HCT116 (cell line): ENCODE data around the gene CBFA2T3. TPM values are rescaled to one million over a fixed set of nuclear protein-coding genes. Genes with fewer than 3 reads are reported as not detected.
A peak's percentile ranks its signal among the peaks of the same experiment; 100 is the strongest.

Source experiments
- ATAC-seq: fragments of 200-7000 bp; cut with Tn5 transposase; 2 replicates; pipeline ENCODE4 v1.9.1; 2020; ENCODE audit warnings: mild to moderate bottlenecking, moderate library complexity
- BruUV-seq: library from RNA; stranded (reverse); fragments of 400-500 nt; replicated peaks from 2 replicates; lab custom pipeline; 2021; lab: Mats Ljungman, UMichigan
- CTCF ChIA-PET: fragments of 300-600 bp; sonication (Branson Sonifier 250); formaldehyde crosslinking; loops from one replicate; lab custom pipeline; 2021; ENCODE audit warnings: antibody characterized with exemption; lab: Charles Lee
- POLR2A ChIA-PET: fragments of 300-600, 350-600 bp; sonication (Branson Sonifier 250); formaldehyde crosslinking; loops from one replicate; lab custom pipeline; 2021; ENCODE audit warnings: antibody characterized with exemption; lab: Charles Lee
- RAD21 ChIA-PET, 2 experiments: fragments of 300-600 bp; sonication (Branson Sonifier 250); formaldehyde crosslinking; loops; one replicate each; lab custom pipeline; 2023; ENCODE audit warnings: low total read pairs in 2 of 2; ENCODE audit not compliant: uncharacterized antibody in 2 of 2, unreplicated experiment in 2 of 2, low non-redundant PET in 1 of 2; lab: Charles Lee
- DNase-seq: peaks from one replicate; pipeline ENCODE4 v3.0.0-alpha.2; 2010; ENCODE audit warnings: low read depth, low spot score
- H2AFZ ChIP-seq: fragments of 200-600 bp; shearing (Covaris generic), sonication (generic); 2 replicates; pipeline ENCODE4 v1.6.1; 2017; ENCODE audit warnings: low read depth, mixed run types, mixed read lengths, antibody characterized with exemption, low read length; ENCODE audit not compliant: poor library complexity, severe bottlenecking
- H3K27ac ChIP-seq: 2 replicates; pipeline ENCODE4 v1.5.1; 2012; ENCODE audit warnings: low read depth, low read length
- H3K27me3 ChIP-seq: fragments of 200-600 bp; sonication (generic); 2 replicates; pipeline ENCODE4 v1.6.1; 2016; ENCODE audit warnings: mixed run types, low read length, mixed read lengths; ENCODE audit not compliant: insufficient read depth
- H3K36me3 ChIP-seq, 2 experiments: fragments of 200-500 bp in 1 of 2; fragments of 200-600 bp in 1 of 2; sonication (Bioruptor generic) in 1 of 2; sonication (generic) in 1 of 2; 2 replicates each; pipeline versions ENCODE4 v1.5.1 to v1.6.1; 2014 to 2016; ENCODE audit warnings: low read length in 2 of 2, inconsistent platforms in 1 of 2, mixed read lengths in 1 of 2, mixed run types in 1 of 2; ENCODE audit not compliant: insufficient read depth in 2 of 2, control insufficient read depth in 1 of 2
- H3K4me1 ChIP-seq, 2 experiments: fragments of 200-600 bp in 1 of 2; sonication (generic) in 1 of 2; 2 replicates each; pipeline versions ENCODE4 v1.5.1 to v1.6.1; 2012 to 2017; ENCODE audit warnings: low read length in 2 of 2, inconsistent platforms in 1 of 2, mild to moderate bottlenecking in 1 of 2, mixed read lengths in 1 of 2, mixed run types in 1 of 2, moderate library complexity in 1 of 2; ENCODE audit not compliant: insufficient read depth in 2 of 2, control insufficient read depth in 1 of 2
- H3K4me2 ChIP-seq: fragments of 200-600 bp; sonication (generic); 2 replicates; pipeline ENCODE4 v1.6.1; 2017; ENCODE audit warnings: mixed run types, low read length, mixed read lengths
- H3K4me3 ChIP-seq, 2 experiments: fragments of 200-600 bp in 1 of 2; sonication (generic) in 1 of 2; replicated peaks in 1 of 2; 2 replicates each; pipeline ENCODE4 v1.5.1; 2011 to 2016; ENCODE audit warnings: low read length in 2 of 2, control low read depth in 1 of 2, low read depth in 1 of 2, mild to moderate bottlenecking in 1 of 2, mixed read lengths in 1 of 2, mixed run types in 1 of 2
- H3K79me2 ChIP-seq: fragments of 200-600 bp; sonication (generic); 2 replicates; pipeline ENCODE4 v1.6.1; 2017; ENCODE audit warnings: mild to moderate bottlenecking, mixed run types, low read length, moderate library complexity, mixed read lengths; ENCODE audit not compliant: insufficient read depth
- H3K9ac ChIP-seq: fragments of 200-600 bp; sonication (generic); 2 replicates; pipeline ENCODE4 v1.6.1; 2016; ENCODE audit warnings: low read length, mixed read lengths
- H3K9me2 ChIP-seq: fragments of 200-600 bp; sonication (generic), shearing (Covaris generic); 2 replicates; pipeline ENCODE4 v1.6.1; 2017; ENCODE audit warnings: mixed run types, mild to moderate bottlenecking, moderate library complexity; ENCODE audit not compliant: insufficient read depth
- H3K9me3 ChIP-seq, 2 experiments: fragments of 200-500 bp in 1 of 2; fragments of 200-600 bp in 1 of 2; sonication (Bioruptor generic) in 1 of 2; sonication (generic) in 1 of 2; 2 replicates each; pipeline ENCODE4 v1.6.1; 2014 to 2017; ENCODE audit warnings: low read length in 2 of 2, mixed read lengths in 2 of 2, inconsistent platforms in 1 of 2, low read depth in 1 of 2, mild to moderate bottlenecking in 1 of 2, mixed run types in 1 of 2, moderate library complexity in 1 of 2; ENCODE audit not compliant: control insufficient read depth in 1 of 2, insufficient read depth in 1 of 2
- H4K20me1 ChIP-seq: fragments of 200-600 bp; sonication (generic), shearing (Covaris generic); 2 replicates; pipeline ENCODE4 v1.6.1; 2017; ENCODE audit warnings: mixed run types, mild to moderate bottlenecking, moderate library complexity; ENCODE audit not compliant: insufficient read depth
- CEBPB ChIP-seq: IDR thresholded peaks from 2 replicates; pipeline ENCODE4 v1.6.1; 2012; ENCODE audit warnings: low read depth
- EZH2phosphoT487 ChIP-seq: fragments of 200-600 bp; IDR thresholded peaks from 2 replicates; pipeline ENCODE4 v1.6.1; 2018; ENCODE audit warnings: antibody characterized with exemption, borderline replicate concordance
- POLR2A ChIP-seq: IDR thresholded peaks from 2 replicates; pipeline ENCODE4 v1.7.0; 2011; ENCODE audit warnings: borderline replicate concordance; ENCODE audit not compliant: insufficient read depth, insufficient read length; ENCODE audit errors: extremely low read depth
- POLR2AphosphoS5 ChIP-seq: IDR thresholded peaks from 2 replicates; pipeline ENCODE4 v1.6.1; 2011; ENCODE audit warnings: mild to moderate bottlenecking, low read depth, low read length, moderate library complexity
- REST ChIP-seq: IDR thresholded peaks from 2 replicates; pipeline ENCODE4 v1.6.1; 2012; ENCODE audit warnings: low read depth
- SIN3A ChIP-seq: IDR thresholded peaks from 2 replicates; pipeline ENCODE4 v1.6.1; 2012; ENCODE audit warnings: low read depth
- TCF7L2 ChIP-seq: IDR thresholded peaks from 2 replicates; pipeline ENCODE4 v1.7.0; 2011; ENCODE audit warnings: borderline replicate concordance, inconsistent platforms; ENCODE audit not compliant: insufficient read depth, insufficient read length; ENCODE audit errors: extremely low read depth
- YY1 ChIP-seq: IDR thresholded peaks from 2 replicates; pipeline ENCODE4 v1.6.1; 2011; ENCODE audit warnings: low read length, low read depth, moderate library complexity, mild to moderate bottlenecking; ENCODE audit not compliant: insufficient replicate concordance; ENCODE audit errors: extremely low read depth
- ZFX ChIP-seq: fragments of 450-650 bp; IDR thresholded peaks from 2 replicates; pipeline ENCODE4 v1.6.1; 2017
- intact Hi-C: fragments of 100-400 bp; cut with micrococcal nuclease; formaldehyde crosslinking; loops from 2 replicates; pipeline ENCODE4 v1.10.0; 2022
- total RNA-seq: library from RNA; stranded (reverse); gene quantifications from one replicate; pipeline ENCODE4 v1.2.1, GENCODE V29; 2021; ENCODE audit not compliant: unreplicated experiment
- TF ChIP-seq, protein P1 (sequence below), 3 experiments: fragments of 200-600 bp in 1 of 3; sonication (generic) in 1 of 3; IDR thresholded peaks in 2 of 3; conservative IDR thresholded peaks in 1 of 3; 2 replicates each; pipeline ENCODE4 v1.5.1; 2012 to 2017; ENCODE audit warnings: low read depth in 2 of 3, low read length in 2 of 3, antibody characterized with exemption in 1 of 3, borderline replicate concordance in 1 of 3, control low read depth in 1 of 3, mild to moderate bottlenecking in 1 of 3, mixed read lengths in 1 of 3, mixed run types in 1 of 3, moderate library complexity in 1 of 3; ENCODE audit not compliant: insufficient read depth in 1 of 3
- TF ChIP-seq, protein P2 (sequence below): IDR thresholded peaks from 2 replicates; pipeline ENCODE4 v1.6.1; 2011; ENCODE audit warnings: mild to moderate bottlenecking, low read length, moderate library complexity; ENCODE audit not compliant: insufficient replicate concordance; ENCODE audit errors: extremely low read depth

The CBFA2T3 gene
- total RNA-seq, 1 experiment from 2014 or later, result 19.1 TPM

DNA sequence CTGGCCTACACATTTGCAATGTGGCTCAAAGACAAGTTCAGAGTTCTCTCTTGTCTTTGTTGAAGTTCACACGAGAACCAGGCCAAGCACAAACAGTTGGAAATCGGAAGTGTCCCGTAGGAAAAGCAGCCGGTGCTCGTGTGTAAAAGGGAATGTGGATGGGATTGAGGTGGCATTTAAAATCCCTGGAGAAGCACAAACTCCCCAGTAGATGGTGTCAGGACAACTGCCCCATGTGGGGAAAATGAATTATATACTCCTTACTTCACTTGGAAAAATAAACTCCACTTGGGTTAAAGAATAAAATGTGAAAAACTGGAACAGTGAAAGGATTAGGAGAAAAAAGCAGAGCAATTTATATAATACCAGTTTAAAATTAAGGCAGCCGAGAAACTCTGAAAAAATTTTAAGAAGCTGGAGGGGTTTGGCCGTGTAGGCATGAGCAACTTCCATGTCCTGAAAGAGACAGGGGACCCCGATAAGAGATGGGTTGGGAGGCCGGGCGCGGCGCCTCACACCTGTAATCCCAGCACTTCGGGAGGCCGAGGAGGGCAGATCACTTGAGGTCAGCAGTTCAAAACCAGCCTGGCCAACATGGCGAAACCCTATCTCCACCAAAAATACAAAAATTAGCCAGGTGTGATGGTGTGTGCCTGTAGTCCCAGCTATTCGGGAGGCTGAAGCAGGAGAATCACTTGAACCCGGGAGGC lies 28.1 kb downstream of the CBFA2T3 start:
- POLR2A ChIA-PET, result no interaction called here
- Histone ChIP-seq H3K9me2 (no peaks in the 10 kb centered on the region), H3K9me3 (no peaks in the 10 kb centered on the region), H3K4me2 (no peak overlapping the region), H3K27ac (no peak overlapping the region), H3K9ac (no peak overlapping the region)
- BruUV-seq, result no TSS peak
- RAD21 ChIA-PET, result no interaction called here
- TF ChIP-seq POLR2AphosphoS5 (no peak), TCF7L2 (no peak)
- TF ChIP-seq, protein P1, sequence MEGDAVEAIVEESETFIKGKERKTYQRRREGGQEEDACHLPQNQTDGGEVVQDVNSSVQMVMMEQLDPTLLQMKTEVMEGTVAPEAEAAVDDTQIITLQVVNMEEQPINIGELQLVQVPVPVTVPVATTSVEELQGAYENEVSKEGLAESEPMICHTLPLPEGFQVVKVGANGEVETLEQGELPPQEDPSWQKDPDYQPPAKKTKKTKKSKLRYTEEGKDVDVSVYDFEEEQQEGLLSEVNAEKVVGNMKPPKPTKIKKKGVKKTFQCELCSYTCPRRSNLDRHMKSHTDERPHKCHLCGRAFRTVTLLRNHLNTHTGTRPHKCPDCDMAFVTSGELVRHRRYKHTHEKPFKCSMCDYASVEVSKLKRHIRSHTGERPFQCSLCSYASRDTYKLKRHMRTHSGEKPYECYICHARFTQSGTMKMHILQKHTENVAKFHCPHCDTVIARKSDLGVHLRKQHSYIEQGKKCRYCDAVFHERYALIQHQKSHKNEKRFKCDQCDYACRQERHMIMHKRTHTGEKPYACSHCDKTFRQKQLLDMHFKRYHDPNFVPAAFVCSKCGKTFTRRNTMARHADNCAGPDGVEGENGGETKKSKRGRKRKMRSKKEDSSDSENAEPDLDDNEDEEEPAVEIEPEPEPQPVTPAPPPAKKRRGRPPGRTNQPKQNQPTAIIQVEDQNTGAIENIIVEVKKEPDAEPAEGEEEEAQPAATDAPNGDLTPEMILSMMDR (IDR thresholded peaks at IDR 0.05 in 2 of 3, conservative IDR thresholded peaks at IDR 0.05 in 1 of 3; ENCODE audit: borderline replicate concordance in 1 of 3, insufficient read depth in 1 of 3, low read depth in 2 of 3, low read length in 2 of 3), result peak in 2 of 3 experiments; percentile 22 to 35; a peak in 4 of 6 replicates
- TF ChIP-seq, all 23 proteins: peak for 1
- ATAC-seq, result peak; percentile 62
- H3K4me3 ChIP-seq, result no peak overlapping the region
- no peaks in the 10 kb centered on the region for H4K20me1 ChIP-seq
- no peak overlapping the region for H2AFZ ChIP-seq
- H3K27me3 ChIP-seq, result no peaks in the 10 kb centered on the region
- no peaks in the 10 kb centered on the region for H3K36me3 ChIP-seq
- H3K4me1 ChIP-seq, result no peaks in the 10 kb centered on the region
- no peak for DNase-seq
- CTCF ChIA-PET, result no interaction called here
- no peaks in the 10 kb centered on the region for H3K79me2 ChIP-seq
- intact Hi-C loops, result no loop called here

- H3K27ac ChIP-seq, result no peak overlapping the region
- no peaks in the 10 kb centered on the region for H4K20me1 ChIP-seq
- no peaks in the 10 kb centered on the region for H3K79me2 ChIP-seq
- no peaks in the 10 kb centered on the region for H3K27me3 ChIP-seq
- no peak overlapping the region for H3K4me3 ChIP-seq
- no peak overlapping the region for H2AFZ ChIP-seq
- H3K4me2 ChIP-seq, result no peak overlapping the region
- intact Hi-C loops, result no loop called here
- no peak overlapping the region for H3K9ac ChIP-seq
- ATAC-seq, result no peak
- no peak for DNase-seq
- no peaks in the 10 kb centered on the region for H3K9me3 ChIP-seq
- ChIA-PET CTCF (no interaction called here), POLR2A (no interaction called here), RAD21 (no interaction called here)
- no peaks in the 10 kb centered on the region for H3K9me2 ChIP-seq
- BruUV-seq, result no TSS peak
- H3K4me1 ChIP-seq, result peaks cover 0 to 8% of the 10 kb centered on the region in 2 experiments; a peak in 2 of 4 replicates
- H3K36me3 ChIP-seq, result no peaks in the 10 kb centered on the region
- TF ChIP-seq REST, result no peak
- TF ChIP-seq SIN3A, result no peak
- no peak for TF ChIP-seq EZH2phosphoT487
- TF ChIP-seq, protein P2, sequence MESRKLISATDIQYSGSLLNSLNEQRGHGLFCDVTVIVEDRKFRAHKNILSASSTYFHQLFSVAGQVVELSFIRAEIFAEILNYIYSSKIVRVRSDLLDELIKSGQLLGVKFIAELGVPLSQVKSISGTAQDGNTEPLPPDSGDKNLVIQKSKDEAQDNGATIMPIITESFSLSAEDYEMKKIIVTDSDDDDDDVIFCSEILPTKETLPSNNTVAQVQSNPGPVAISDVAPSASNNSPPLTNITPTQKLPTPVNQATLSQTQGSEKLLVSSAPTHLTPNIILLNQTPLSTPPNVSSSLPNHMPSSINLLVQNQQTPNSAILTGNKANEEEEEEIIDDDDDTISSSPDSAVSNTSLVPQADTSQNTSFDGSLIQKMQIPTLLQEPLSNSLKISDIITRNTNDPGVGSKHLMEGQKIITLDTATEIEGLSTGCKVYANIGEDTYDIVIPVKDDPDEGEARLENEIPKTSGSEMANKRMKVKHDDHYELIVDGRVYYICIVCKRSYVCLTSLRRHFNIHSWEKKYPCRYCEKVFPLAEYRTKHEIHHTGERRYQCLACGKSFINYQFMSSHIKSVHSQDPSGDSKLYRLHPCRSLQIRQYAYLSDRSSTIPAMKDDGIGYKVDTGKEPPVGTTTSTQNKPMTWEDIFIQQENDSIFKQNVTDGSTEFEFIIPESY, result no peak
- no peak for TF ChIP-seq ZFX
- no peak for TF ChIP-seq YY1
- no peak for TF ChIP-seq CEBPB
- TF ChIP-seq POLR2A, result no peak
- no peak for TF ChIP-seq TCF7L2
Measured at GRCh38 chr16:88945473-88945872, 31.5 kb downstream of the CBFA2T3 start.
